Sigmoid colon (tissue), 7 donors: ENCODE results near the gene GTF2A1L. TPM values are rescaled to one million over a fixed set of nuclear protein-coding genes. Genes with fewer than 3 reads are reported as not detected.
A peak's percentile ranks its signal among the peaks of the same experiment; 100 is the strongest.

ENCODE experiments used
- DNase-seq: peaks from one replicate; pipeline ENCODE4 v3.0.0-alpha.2; 2019
- H3K27ac ChIP-seq, 4 donors: fragments of 200-600 bp; sonication (generic); one replicate each; pipeline ENCODE4 v1.5.1; 2016 to 2019; ENCODE audit warnings: mild to moderate bottlenecking in 1 of 4
- H3K27me3 ChIP-seq, 3 donors: fragments of 200-600 bp; sonication (generic); one replicate each; pipeline ENCODE4 v1.5.1; 2019; ENCODE audit warnings: mild to moderate bottlenecking in 1 of 3
- H3K36me3 ChIP-seq, 4 donors: fragments of 200-600 bp; sonication (generic); one replicate each; pipeline ENCODE4 v1.5.1; 2016 to 2019
- H3K4me1 ChIP-seq, 4 donors: fragments of 200-600 bp; sonication (generic); one replicate each; pipeline ENCODE4 v1.5.1; 2017 to 2019
- H3K4me3 ChIP-seq, 4 donors: fragments of 200-600 bp; sonication (generic); one replicate each; pipeline ENCODE4 v1.5.1; 2017 to 2019; ENCODE audit warnings: mild to moderate bottlenecking in 2 of 4, moderate library complexity in 1 of 4
- H3K9me3 ChIP-seq, 4 donors: fragments of 200-600 bp in 3 of 4; sonication (generic) in 3 of 4; one replicate each; pipeline versions ENCODE4 v1.5.1 to v1.6.1; 2013 to 2019
- EP300 ChIP-seq, 4 donors: sonication (generic); formaldehyde crosslinking; IDR thresholded peaks; one replicate each; pipeline ENCODE4 v1.6.1; 2017; ENCODE audit warnings: antibody characterized with exemption in 4 of 4
- POLR2A ChIP-seq, 2 donors: fragments of 450-650 bp; IDR thresholded peaks; one replicate each; pipeline ENCODE4 v1.6.1; 2016; ENCODE audit warnings: antibody characterized with exemption in 2 of 2, mild to moderate bottlenecking in 2 of 2, moderate library complexity in 2 of 2
- POLR2AphosphoS5 ChIP-seq, 4 donors: sonication (generic); formaldehyde crosslinking; IDR thresholded peaks; one replicate each; pipeline ENCODE4 v1.6.1; 2017; ENCODE audit warnings: antibody characterized with exemption in 4 of 4
- WGBS, 2 donors: extraction: QIAGEN DNeasy Blood & Tissue Kit; methylation state at CpG; one replicate each; pipeline ENCODE4 v1.1.7; 2013; 5-methylcytosine and 5-hydroxymethylcytosine counted together
- intact Hi-C: fragments of 100-400 bp; cut with DNase I; formaldehyde crosslinking; loops from one replicate; pipeline ENCODE4 v1.15.1; 2023
- polyA plus RNA-seq, 3 donors: library from polyadenylated mRNA; stranded (reverse); fragments of 200-250 nt; gene quantifications; one replicate each; pipeline ENCODE4 v1.2.3, GENCODE V29; 2013
- total RNA-seq, 4 donors: library from RNA; depleted of rRNA; stranded (reverse); fragments of >200 nt; gene quantifications; one replicate each; pipeline ENCODE4 v1.1.0, GENCODE V29; 2016
- TF ChIP-seq, protein P1 (sequence below), 4 experiments: fragments of 450-650 bp in 3 of 4; fragments of 200-600 bp in 1 of 4; IDR thresholded peaks; one replicate each; pipeline ENCODE4 v1.5.1; 2016 to 2019; ENCODE audit warnings: antibody characterized with exemption in 4 of 4, mild to moderate bottlenecking in 3 of 4, moderate library complexity in 2 of 4
- donor health status: healthy with polysubstance abuse.
- donor health status: Bipolar disorder and iron deficiency.
- donor health status: healthy.

The GTF2A1L gene
- total and polyA plus RNA-seq, 7 donors, result 0.66 to 105 (median 26.2) TPM; not detected in 1

DNA sequence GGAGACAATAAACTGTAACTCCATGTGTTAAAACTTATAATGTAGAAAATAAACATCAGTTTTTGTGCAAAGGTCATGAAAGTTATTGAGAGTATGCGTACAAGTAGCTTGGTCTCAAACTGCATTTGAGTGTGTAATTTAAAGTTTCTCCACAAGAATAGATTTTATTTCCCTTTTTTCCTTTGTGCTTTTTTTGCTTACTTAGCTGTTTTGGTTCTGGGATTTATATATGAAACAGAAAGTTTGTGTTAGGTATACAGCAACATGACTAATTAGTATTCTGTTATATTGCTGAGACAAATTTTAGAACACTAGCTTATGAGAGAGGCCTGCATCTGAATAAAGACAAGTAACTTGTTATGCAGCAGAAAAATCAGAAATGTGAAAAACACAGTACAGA lies 67.5 kb downstream of the GTF2A1L start:
- Histone ChIP-seq H3K27ac (no peak overlapping the region), H3K36me3 (no peaks in the 10 kb centered on the region), H3K4me1 (no peaks in the 10 kb centered on the region), H3K27me3 (no peaks in the 10 kb centered on the region), H3K9me3 (no peaks in the 10 kb centered on the region), H3K4me3 (no peak overlapping the region)
- DNase-seq, result no peak
- intact Hi-C loops, result no loop called here
- WGBS, 2 donors, result 87 to 97% methylated on average over 1 of the region's 1 CpG
- TF ChIP-seq POLR2AphosphoS5 (IDR thresholded peaks at IDR 0.05), result no peak

DNA sequence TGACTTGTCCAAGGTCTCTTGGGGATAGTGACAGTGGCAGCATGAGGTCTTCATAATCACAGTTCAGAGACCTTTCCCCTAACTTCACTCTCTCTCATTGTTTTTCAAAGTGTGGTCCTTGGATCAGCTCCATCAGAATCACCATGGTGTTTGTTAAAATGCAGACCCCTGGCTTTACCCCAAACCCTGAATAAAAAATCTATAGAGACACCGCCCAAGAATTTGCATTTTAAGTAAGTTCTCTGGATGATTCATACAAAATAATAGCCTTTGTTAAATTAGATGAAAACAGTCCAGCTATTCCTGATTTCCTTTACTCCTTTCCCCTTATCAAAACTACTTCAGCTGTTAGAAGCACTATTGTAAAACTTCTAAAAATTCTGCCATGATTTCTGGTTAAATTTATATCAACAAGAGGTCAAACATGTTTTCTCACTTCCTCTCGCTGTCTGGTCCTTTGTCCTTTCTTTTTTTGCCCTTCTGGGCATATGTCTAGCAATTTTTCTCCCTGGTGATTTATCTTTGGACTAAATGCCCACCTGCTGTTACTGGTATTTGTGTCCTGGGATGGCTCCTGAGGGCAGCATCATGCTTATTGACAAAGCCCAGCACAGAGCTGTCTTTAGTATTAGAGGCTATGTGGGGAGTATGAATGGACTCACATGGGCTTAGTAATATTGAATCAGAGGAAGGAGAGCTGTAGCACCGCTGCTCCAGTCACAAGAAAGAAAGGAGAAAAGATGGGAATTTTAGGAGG lies 74.5 kb downstream of the GTF2A1L start:
- 84 to 86% methylated on average over 3 of the region's 3 CpGs for whole genome bisulfite sequencing, 2 donors
- no peak for DNase-seq
- intact Hi-C loops, result no loop called here
- Histone ChIP-seq H3K4me3 (no peak overlapping the region), H3K9me3 (peaks cover 0 to under 1% (median 0%) of the 10 kb centered on the region in 4 donors), H3K36me3 (no peaks in the 10 kb centered on the region), H3K27me3 (no peaks in the 10 kb centered on the region), H3K27ac (peak overlapping the region in 1 of 4 donors; percentile 66), H3K4me1 (no peaks in the 10 kb centered on the region)
- TF ChIP-seq POLR2A (IDR thresholded peaks at IDR 0.05), result no peak
- TF ChIP-seq EP300 (IDR thresholded peaks at IDR 0.05), result no peak
- no peak for TF ChIP-seq POLR2AphosphoS5 (IDR thresholded peaks at IDR 0.05)
- TF ChIP-seq, protein P1, sequence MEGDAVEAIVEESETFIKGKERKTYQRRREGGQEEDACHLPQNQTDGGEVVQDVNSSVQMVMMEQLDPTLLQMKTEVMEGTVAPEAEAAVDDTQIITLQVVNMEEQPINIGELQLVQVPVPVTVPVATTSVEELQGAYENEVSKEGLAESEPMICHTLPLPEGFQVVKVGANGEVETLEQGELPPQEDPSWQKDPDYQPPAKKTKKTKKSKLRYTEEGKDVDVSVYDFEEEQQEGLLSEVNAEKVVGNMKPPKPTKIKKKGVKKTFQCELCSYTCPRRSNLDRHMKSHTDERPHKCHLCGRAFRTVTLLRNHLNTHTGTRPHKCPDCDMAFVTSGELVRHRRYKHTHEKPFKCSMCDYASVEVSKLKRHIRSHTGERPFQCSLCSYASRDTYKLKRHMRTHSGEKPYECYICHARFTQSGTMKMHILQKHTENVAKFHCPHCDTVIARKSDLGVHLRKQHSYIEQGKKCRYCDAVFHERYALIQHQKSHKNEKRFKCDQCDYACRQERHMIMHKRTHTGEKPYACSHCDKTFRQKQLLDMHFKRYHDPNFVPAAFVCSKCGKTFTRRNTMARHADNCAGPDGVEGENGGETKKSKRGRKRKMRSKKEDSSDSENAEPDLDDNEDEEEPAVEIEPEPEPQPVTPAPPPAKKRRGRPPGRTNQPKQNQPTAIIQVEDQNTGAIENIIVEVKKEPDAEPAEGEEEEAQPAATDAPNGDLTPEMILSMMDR (IDR thresholded peaks at IDR 0.05), result no peak

GRCh38 chr2:48693066-48693465 lies 75.4 kb downstream of the GTF2A1L start:
- peak overlapping the region in 1 of 4 donors; percentile 66 for H3K27ac ChIP-seq
- WGBS, 2 donors, result 87 to 90% methylated on average over 4 of the region's 4 CpGs
- DNase-seq, result no peak
- no peaks in the 10 kb centered on the region for H3K36me3 ChIP-seq
- intact Hi-C loops, result no loop called here
- TF ChIP-seq POLR2A (IDR thresholded peaks at IDR 0.05) (no peak), EP300 (IDR thresholded peaks at IDR 0.05) (no peak), POLR2AphosphoS5 (IDR thresholded peaks at IDR 0.05) (no peak)
- TF ChIP-seq, protein P1 (IDR thresholded peaks at IDR 0.05), result no peak
- peaks cover 0 to 3% (median 0%) of the 10 kb centered on the region in 4 donors for H3K9me3 ChIP-seq
- no peaks in the 10 kb centered on the region for H3K27me3 ChIP-seq
- H3K4me3 ChIP-seq, result no peak overlapping the region
- no peaks in the 10 kb centered on the region for H3K4me1 ChIP-seq

DNA sequence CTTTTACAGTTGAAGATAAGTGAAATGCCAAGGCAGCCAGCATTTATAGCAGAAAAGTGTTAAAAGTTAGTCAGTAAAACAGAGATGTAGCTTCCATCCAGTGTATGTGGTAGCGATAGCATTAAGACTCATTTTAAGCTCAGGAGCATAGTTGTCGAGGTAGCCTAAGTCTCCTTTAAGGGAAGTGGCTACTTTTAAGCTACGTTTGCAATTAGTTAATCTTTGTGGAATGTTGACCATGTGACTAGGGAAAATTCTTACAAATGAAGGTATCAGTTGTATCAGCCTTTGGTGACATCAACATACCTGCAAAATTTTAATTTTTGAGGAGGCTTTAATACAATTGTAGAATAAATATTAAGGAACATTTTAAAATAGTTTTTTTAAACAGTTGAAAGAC lies 76.0 kb downstream of the GTF2A1L start:
- Histone ChIP-seq H3K36me3 (no peaks in the 10 kb centered on the region), H3K4me3 (no peak overlapping the region), H3K27ac (peak overlapping the region in 1 of 4 donors; percentile 66), H3K9me3 (peaks cover 0 to 3% (median 0%) of the 10 kb centered on the region in 4 donors), H3K27me3 (no peaks in the 10 kb centered on the region), H3K4me1 (no peaks in the 10 kb centered on the region)
- intact Hi-C loops, result no loop called here
- DNase-seq, result no peak
- TF ChIP-seq POLR2A (IDR thresholded peaks at IDR 0.05), result no peak
- no peak for TF ChIP-seq EP300 (IDR thresholded peaks at IDR 0.05)
- no peak for TF ChIP-seq POLR2AphosphoS5 (IDR thresholded peaks at IDR 0.05)
- TF ChIP-seq, protein P1 (IDR thresholded peaks at IDR 0.05), result no peak
- 56 to 71% methylated on average over 3 of the region's 3 CpGs for WGBS, 2 donors

- H3K27me3 ChIP-seq, result no peaks in the 10 kb centered on the region
- 43 to 62% methylated on average over 3 of the region's 3 CpGs for WGBS, 2 donors
- intact Hi-C loops, result no loop called here
- TF ChIP-seq, protein P1 (IDR thresholded peaks at IDR 0.05), result no peak
- no peak for TF ChIP-seq POLR2AphosphoS5 (IDR thresholded peaks at IDR 0.05)
- no peak for TF ChIP-seq POLR2A (IDR thresholded peaks at IDR 0.05)
- TF ChIP-seq EP300 (IDR thresholded peaks at IDR 0.05), result no peak
- H3K4me1 ChIP-seq, result no peaks in the 10 kb centered on the region
- peaks cover 0 to 3% (median 0%) of the 10 kb centered on the region in 4 donors for H3K9me3 ChIP-seq
- no peak overlapping the region for H3K4me3 ChIP-seq
- peak overlapping the region in 1 of 4 donors; percentile 66 for H3K27ac ChIP-seq
- no peaks in the 10 kb centered on the region for H3K36me3 ChIP-seq
- no peak for DNase-seq
These were observed 76.5 kb downstream of the GTF2A1L start for GRCh38 chr2:48694149-48694548.
